ENCODE data around the gene SEC24A. TPM values are rescaled to one million over a fixed set of nuclear protein-coding genes. Genes with fewer than 3 reads are reported as not detected.

Gene SEC24A
- total RNA-seq, 1 donor from 2014 or later: 12.9 TPM

- DNase-seq (ENCODE audit: low read depth): no peak
- H3K4me3 ChIP-seq (ENCODE audit: low read depth, low read length): no peak overlapping the region
- TF ChIP-seq CTCF (conservative IDR thresholded peaks at IDR 0.05; ENCODE audit: low read depth, low read length): no peak
Observed at GRCh38 chr5:134772461-134773125, 124.0 kb downstream of the SEC24A start.

- no peak for DNase-seq (ENCODE audit: low read depth)
- no peak for TF ChIP-seq CTCF (conservative IDR thresholded peaks at IDR 0.05; ENCODE audit: low read depth, low read length)
- no peak overlapping the region for H3K4me3 ChIP-seq (ENCODE audit: low read depth, low read length)
Observed at GRCh38 chr5:134777366-134777765, 128.8 kb downstream of the SEC24A start.

Other genes starting within 250 kb of the SEC24A start
- 28.5 and 58.7 TPM in 2 replicates for gene CDKN2AIPNL, start 236.9 kb upstream of the SEC24A start, total RNA-seq
- gene JADE2, start 123.1 kb upstream of the SEC24A start, total RNA-seq: 20.3 and 21.6 TPM in 2 replicates
- 21.4 and 31.8 TPM in 2 replicates for gene SAR1B, start 16.0 kb upstream of the SEC24A start, total RNA-seq
- 20.6 and 24.8 TPM in 2 replicates for gene CAMLG, start 89.8 kb downstream of the SEC24A start, total RNA-seq
- gene DDX46, start 110.0 kb downstream of the SEC24A start, total RNA-seq: 30.4 and 35.0 TPM in 2 replicates
- 36.8 and 38.5 TPM in 2 replicates for gene C5orf24, start 197.2 kb downstream of the SEC24A start, total RNA-seq
- 37.4 and 48.1 TPM in 2 replicates for gene TXNDC15, start 225.6 kb downstream of the SEC24A start, total RNA-seq